HCT116 (cell line): ENCODE results near the gene CAND2. TPM values are rescaled to one million over a fixed set of nuclear protein-coding genes. Genes with fewer than 3 reads are reported as not detected.
A peak's percentile ranks its signal among the peaks of the same experiment; 100 is the strongest.

Experiments used
- ATAC-seq: fragments of 200-7000 bp; cut with Tn5 transposase; 2 replicates; pipeline ENCODE4 v1.9.1; 2020; ENCODE audit warnings: mild to moderate bottlenecking, moderate library complexity
- BruUV-seq: library from RNA; stranded (reverse); fragments of 400-500 nt; replicated peaks from 2 replicates; lab custom pipeline; 2021; lab: Mats Ljungman, UMichigan
- CTCF ChIA-PET: fragments of 300-600 bp; sonication (Branson Sonifier 250); formaldehyde crosslinking; loops from one replicate; lab custom pipeline; 2021; ENCODE audit warnings: antibody characterized with exemption; lab: Charles Lee
- POLR2A ChIA-PET: fragments of 300-600, 350-600 bp; sonication (Branson Sonifier 250); formaldehyde crosslinking; loops from one replicate; lab custom pipeline; 2021; ENCODE audit warnings: antibody characterized with exemption; lab: Charles Lee
- RAD21 ChIA-PET, 2 experiments: fragments of 300-600 bp; sonication (Branson Sonifier 250); formaldehyde crosslinking; loops; one replicate each; lab custom pipeline; 2023; ENCODE audit warnings: low total read pairs in 2 of 2; ENCODE audit not compliant: uncharacterized antibody in 2 of 2, unreplicated experiment in 2 of 2, low non-redundant PET in 1 of 2; lab: Charles Lee
- DNase-seq: peaks from one replicate; pipeline ENCODE4 v3.0.0-alpha.2; 2010; ENCODE audit warnings: low read depth, low spot score
- H2AFZ ChIP-seq: fragments of 200-600 bp; shearing (Covaris generic), sonication (generic); 2 replicates; pipeline ENCODE4 v1.6.1; 2017; ENCODE audit warnings: low read depth, mixed run types, mixed read lengths, antibody characterized with exemption, low read length; ENCODE audit not compliant: poor library complexity, severe bottlenecking
- H3K27ac ChIP-seq: 2 replicates; pipeline ENCODE4 v1.5.1; 2012; ENCODE audit warnings: low read depth, low read length
- H3K27me3 ChIP-seq: fragments of 200-600 bp; sonication (generic); 2 replicates; pipeline ENCODE4 v1.6.1; 2016; ENCODE audit warnings: mixed run types, low read length, mixed read lengths; ENCODE audit not compliant: insufficient read depth
- H3K36me3 ChIP-seq, 2 experiments: fragments of 200-500 bp in 1 of 2; fragments of 200-600 bp in 1 of 2; sonication (Bioruptor generic) in 1 of 2; sonication (generic) in 1 of 2; 2 replicates each; pipeline versions ENCODE4 v1.5.1 to v1.6.1; 2014 to 2016; ENCODE audit warnings: low read length in 2 of 2, inconsistent platforms in 1 of 2, mixed read lengths in 1 of 2, mixed run types in 1 of 2; ENCODE audit not compliant: insufficient read depth in 2 of 2, control insufficient read depth in 1 of 2
- H3K4me1 ChIP-seq, 2 experiments: fragments of 200-600 bp in 1 of 2; sonication (generic) in 1 of 2; 2 replicates each; pipeline versions ENCODE4 v1.5.1 to v1.6.1; 2012 to 2017; ENCODE audit warnings: low read length in 2 of 2, inconsistent platforms in 1 of 2, mild to moderate bottlenecking in 1 of 2, mixed read lengths in 1 of 2, mixed run types in 1 of 2, moderate library complexity in 1 of 2; ENCODE audit not compliant: insufficient read depth in 2 of 2, control insufficient read depth in 1 of 2
- H3K4me2 ChIP-seq: fragments of 200-600 bp; sonication (generic); 2 replicates; pipeline ENCODE4 v1.6.1; 2017; ENCODE audit warnings: mixed run types, low read length, mixed read lengths
- H3K4me3 ChIP-seq, 2 experiments: fragments of 200-600 bp in 1 of 2; sonication (generic) in 1 of 2; replicated peaks in 1 of 2; 2 replicates each; pipeline ENCODE4 v1.5.1; 2011 to 2016; ENCODE audit warnings: low read length in 2 of 2, control low read depth in 1 of 2, low read depth in 1 of 2, mild to moderate bottlenecking in 1 of 2, mixed read lengths in 1 of 2, mixed run types in 1 of 2
- H3K79me2 ChIP-seq: fragments of 200-600 bp; sonication (generic); 2 replicates; pipeline ENCODE4 v1.6.1; 2017; ENCODE audit warnings: mild to moderate bottlenecking, mixed run types, low read length, moderate library complexity, mixed read lengths; ENCODE audit not compliant: insufficient read depth
- H3K9ac ChIP-seq: fragments of 200-600 bp; sonication (generic); 2 replicates; pipeline ENCODE4 v1.6.1; 2016; ENCODE audit warnings: low read length, mixed read lengths
- H3K9me2 ChIP-seq: fragments of 200-600 bp; sonication (generic), shearing (Covaris generic); 2 replicates; pipeline ENCODE4 v1.6.1; 2017; ENCODE audit warnings: mixed run types, mild to moderate bottlenecking, moderate library complexity; ENCODE audit not compliant: insufficient read depth
- H3K9me3 ChIP-seq, 2 experiments: fragments of 200-500 bp in 1 of 2; fragments of 200-600 bp in 1 of 2; sonication (Bioruptor generic) in 1 of 2; sonication (generic) in 1 of 2; 2 replicates each; pipeline ENCODE4 v1.6.1; 2014 to 2017; ENCODE audit warnings: low read length in 2 of 2, mixed read lengths in 2 of 2, inconsistent platforms in 1 of 2, low read depth in 1 of 2, mild to moderate bottlenecking in 1 of 2, mixed run types in 1 of 2, moderate library complexity in 1 of 2; ENCODE audit not compliant: control insufficient read depth in 1 of 2, insufficient read depth in 1 of 2
- H4K20me1 ChIP-seq: fragments of 200-600 bp; sonication (generic), shearing (Covaris generic); 2 replicates; pipeline ENCODE4 v1.6.1; 2017; ENCODE audit warnings: mixed run types, mild to moderate bottlenecking, moderate library complexity; ENCODE audit not compliant: insufficient read depth
- CBX3 ChIP-seq: IDR thresholded peaks from 2 replicates; pipeline ENCODE4 v1.6.1; 2012; ENCODE audit warnings: low read depth
- CTCF ChIP-seq, 3 experiments: fragments of 200-600 bp in 1 of 3; sonication (generic) in 1 of 3; IDR thresholded peaks in 2 of 3; conservative IDR thresholded peaks in 1 of 3; 2 replicates each; pipeline ENCODE4 v1.5.1; 2012 to 2017; ENCODE audit warnings: low read depth in 2 of 3, low read length in 2 of 3, antibody characterized with exemption in 1 of 3, borderline replicate concordance in 1 of 3, control low read depth in 1 of 3, mild to moderate bottlenecking in 1 of 3, mixed read lengths in 1 of 3, mixed run types in 1 of 3, moderate library complexity in 1 of 3; ENCODE audit not compliant: insufficient read depth in 1 of 3
- POLR2A ChIP-seq: IDR thresholded peaks from 2 replicates; pipeline ENCODE4 v1.7.0; 2011; ENCODE audit warnings: borderline replicate concordance; ENCODE audit not compliant: insufficient read depth, insufficient read length; ENCODE audit errors: extremely low read depth
- POLR2AphosphoS5 ChIP-seq: IDR thresholded peaks from 2 replicates; pipeline ENCODE4 v1.6.1; 2011; ENCODE audit warnings: mild to moderate bottlenecking, low read depth, low read length, moderate library complexity
- REST ChIP-seq: IDR thresholded peaks from 2 replicates; pipeline ENCODE4 v1.6.1; 2012; ENCODE audit warnings: low read depth
- SRF ChIP-seq: IDR thresholded peaks from 2 replicates; pipeline ENCODE4 v1.6.1; 2012; ENCODE audit warnings: low read depth
- TCF7L2 ChIP-seq: IDR thresholded peaks from 2 replicates; pipeline ENCODE4 v1.7.0; 2011; ENCODE audit warnings: borderline replicate concordance, inconsistent platforms; ENCODE audit not compliant: insufficient read depth, insufficient read length; ENCODE audit errors: extremely low read depth
- YY1 ChIP-seq: IDR thresholded peaks from 2 replicates; pipeline ENCODE4 v1.6.1; 2011; ENCODE audit warnings: low read length, low read depth, moderate library complexity, mild to moderate bottlenecking; ENCODE audit not compliant: insufficient replicate concordance; ENCODE audit errors: extremely low read depth
- ZFX ChIP-seq: fragments of 450-650 bp; IDR thresholded peaks from 2 replicates; pipeline ENCODE4 v1.6.1; 2017
- ZNF274 ChIP-seq: fragments of 200-500 bp; sonication (Bioruptor generic); IDR thresholded peaks from 2 replicates; pipeline ENCODE4 v1.6.1; 2014; ENCODE audit warnings: mild to moderate bottlenecking, low read depth, low read length, inconsistent platforms
- intact Hi-C: fragments of 100-400 bp; cut with micrococcal nuclease; formaldehyde crosslinking; loops from 2 replicates; pipeline ENCODE4 v1.10.0; 2022
- total RNA-seq: library from RNA; stranded (reverse); gene quantifications from one replicate; pipeline ENCODE4 v1.2.1, GENCODE V29; 2021; ENCODE audit not compliant: unreplicated experiment

CAND2 gene
- total RNA-seq, 1 experiment from 2014 or later: not detected

- intact Hi-C loops: loop anchor here (5.0 kb wide), 1 partner anchor 123 kb away; no protein-coding TSS in a partner anchor
- Histone ChIP-seq H3K27ac (peak overlapping the region; percentile 25; the same call in 1 of the 2 replicates), H3K4me3 (no peak overlapping the region), H3K9me2 (no peaks in the 10 kb centered on the region), H3K4me1 (peaks cover 0 to 20% of the 10 kb centered on the region in 2 experiments; a peak in 1 of 4 replicates), H3K9ac (no peak overlapping the region), H3K9me3 (no peaks in the 10 kb centered on the region), H3K4me2 (no peak overlapping the region), H3K27me3 (no peaks in the 10 kb centered on the region), H2AFZ (no peak overlapping the region), H3K79me2 (peaks cover 24% of the 10 kb centered on the region; the same call in 1 of the 2 replicates), H4K20me1 (peaks cover 31% of the 10 kb centered on the region; the same call in 1 of the 2 replicates), H3K36me3 (peaks cover 25 to 44% of the 10 kb centered on the region in 2 experiments)
- TF ChIP-seq SRF: no peak
- TF ChIP-seq CTCF (IDR thresholded peaks at IDR 0.05 in 2 of 3, conservative IDR thresholded peaks at IDR 0.05 in 1 of 3; ENCODE audit: borderline replicate concordance in 1 of 3, insufficient read depth in 1 of 3, low read depth in 2 of 3, low read length in 2 of 3): peak in 2 of 3 experiments; percentile 19 to 44; a peak in 3 of 6 replicates
- no peak for TF ChIP-seq TCF7L2
- ChIA-PET POLR2A (interaction anchor here (1.2 to 3.1 kb wide), 2 partner anchors 11 to 21 kb away, joined by 4 to 13 read pairs; partner anchors contain the start of gene RPL32), RAD21 (no interaction called here), CTCF (interaction anchor here (1.4 kb wide), 1 partner anchor 20 kb away, joined by 3 read pairs; no protein-coding TSS in a partner anchor)
- peak; percentile 28 for ATAC-seq
- no peak for DNase-seq
- BruUV-seq: no TSS peak
These were observed 34.3 kb downstream of the CAND2 start for GRCh38 chr3:12830785-12831156.

GRCh38 chr3:12831301-12831866, 34.9 kb downstream of the CAND2 start:
- no peaks in the 10 kb centered on the region for H3K9me2 ChIP-seq
- H3K9ac ChIP-seq: no peak overlapping the region
- peaks cover 37% of the 10 kb centered on the region; the same call in 1 of the 2 replicates for H4K20me1 ChIP-seq
- no peak overlapping the region for H3K4me3 ChIP-seq
- no peak for DNase-seq
- RAD21 ChIA-PET: no interaction called here
- H3K4me1 ChIP-seq: peaks cover 0 to 20% of the 10 kb centered on the region in 2 experiments; a peak in 1 of 4 replicates
- intact Hi-C loops: loop anchor here (5.0 kb wide), 1 partner anchor 124 kb away; no protein-coding TSS in a partner anchor
- no peaks in the 10 kb centered on the region for H3K27me3 ChIP-seq
- no TSS peak for BruUV-seq
- POLR2A ChIA-PET: interaction anchor here (1.1 to 3.1 kb wide), 3 partner anchors 10 to 21 kb away, joined by 3 to 13 read pairs (median 4); partner anchors contain the start of gene RPL32
- no peak overlapping the region for H3K4me2 ChIP-seq
- peaks cover 31% of the 10 kb centered on the region for H3K79me2 ChIP-seq
- H3K27ac ChIP-seq: no peak overlapping the region
- ATAC-seq: peak; percentile 13
- CTCF ChIA-PET: interaction anchor here (0.6 to 1.4 kb wide), 2 partner anchors 8 to 21 kb away, joined by 3 read pairs; no protein-coding TSS in a partner anchor
- peaks cover 31 to 51% of the 10 kb centered on the region in 2 experiments for H3K36me3 ChIP-seq
- no peak overlapping the region for H2AFZ ChIP-seq
- no peaks in the 10 kb centered on the region for H3K9me3 ChIP-seq
- TF ChIP-seq CBX3 (no peak), YY1 (no peak), POLR2A (no peak), ZFX (no peak), REST (no peak), POLR2AphosphoS5 (no peak; the same call in 1 of the 2 replicates), SRF (no peak), ZNF274 (no peak)
